Measurements from ENCODE around the gene SLC7A1.

GRCh38 chr13:29564818-29565217 lies 30.7 kb downstream of the SLC7A1 start:
- TF ChIP-seq POLR2A (IDR thresholded peaks at IDR 0.05; ENCODE audit: low read length), result no peak
- no peak for TF ChIP-seq GATA1 (IDR thresholded peaks at IDR 0.05; ENCODE audit: low read depth, low read length)
